T-helper 1 cell (primary cell): ENCODE results near the gene WDR20.

Source experiments
- DNase-seq, 5 donors: peaks; one replicate each; pipeline ENCODE4 v3.0.0-alpha.2; 2012 to 2020

WDR20 gene

GRCh38 chr14:102197317-102197853 lies 57.7 kb downstream of the WDR20 start:
- no peak for DNase-seq

- peak in 1 of 5 donors; percentile 36 for DNase-seq
Observed at GRCh38 chr14:102200690-102201352, 61.1 kb downstream of the WDR20 start.

GRCh38 chr14:102201353-102201738 lies 61.6 kb downstream of the WDR20 start:
- peak in 1 of 5 donors; percentile 29 for DNase-seq

GRCh38 chr14:102201776-102202175 lies 62.1 kb downstream of the WDR20 start:
- no peak for DNase-seq

GRCh38 chr14:102202944-102203343 lies 63.2 kb downstream of the WDR20 start:
- no peak for DNase-seq

- DNase-seq = no peak
Observed at GRCh38 chr14:102203382-102203781, 63.7 kb downstream of the WDR20 start.

- DNase-seq = no peak
Observed at GRCh38 chr14:102205560-102205959, 65.9 kb downstream of the WDR20 start.

GRCh38 chr14:102206918-102207317 lies 67.2 kb downstream of the WDR20 start:
- DNase-seq = no peak

- DNase-seq = no peak
Observed at GRCh38 chr14:102207831-102208365, 68.2 kb downstream of the WDR20 start.

- DNase-seq = no peak
Observed at GRCh38 chr14:102208741-102209140, 69.0 kb downstream of the WDR20 start.

- DNase-seq = no peak
Observed at GRCh38 chr14:102209224-102209966, 69.7 kb downstream of the WDR20 start.

GRCh38 chr14:102210421-102211042 lies 70.8 kb downstream of the WDR20 start:
- no peak for DNase-seq

- no peak for DNase-seq
Observed at GRCh38 chr14:102211240-102211639, 71.5 kb downstream of the WDR20 start.

GRCh38 chr14:102212356-102212755 lies 72.7 kb downstream of the WDR20 start:
- DNase-seq = no peak

- DNase-seq = no peak
Observed at GRCh38 chr14:102212845-102213244, 73.1 kb downstream of the WDR20 start.

GRCh38 chr14:102213470-102213869 lies 73.8 kb downstream of the WDR20 start:
- DNase-seq = no peak

GRCh38 chr14:102213984-102214658 lies 74.4 kb downstream of the WDR20 start:
- DNase-seq = no peak

- DNase-seq = no peak
Observed at GRCh38 chr14:102215071-102215470, 75.4 kb downstream of the WDR20 start.

GRCh38 chr14:102215576-102216250 lies 76.0 kb downstream of the WDR20 start:
- no peak for DNase-seq

GRCh38 chr14:102217399-102217798 lies 77.7 kb downstream of the WDR20 start:
- DNase-seq = no peak

GRCh38 chr14:102217987-102218421 lies 78.3 kb downstream of the WDR20 start:
- DNase-seq = no peak

GRCh38 chr14:102218688-102219087 lies 79.0 kb downstream of the WDR20 start:
- no peak for DNase-seq
